GM18511 (cell line): ENCODE measurements around the gene SPNS2.

Experiments
- ATAC-seq: cut with Tn5 transposase; IDR thresholded peaks from one replicate; pipeline ENCODE4 v1.9.1; 2021; ENCODE audit warnings: mild to moderate bottlenecking, moderate library complexity; ENCODE audit not compliant: unreplicated experiment

Gene SPNS2

DNA sequence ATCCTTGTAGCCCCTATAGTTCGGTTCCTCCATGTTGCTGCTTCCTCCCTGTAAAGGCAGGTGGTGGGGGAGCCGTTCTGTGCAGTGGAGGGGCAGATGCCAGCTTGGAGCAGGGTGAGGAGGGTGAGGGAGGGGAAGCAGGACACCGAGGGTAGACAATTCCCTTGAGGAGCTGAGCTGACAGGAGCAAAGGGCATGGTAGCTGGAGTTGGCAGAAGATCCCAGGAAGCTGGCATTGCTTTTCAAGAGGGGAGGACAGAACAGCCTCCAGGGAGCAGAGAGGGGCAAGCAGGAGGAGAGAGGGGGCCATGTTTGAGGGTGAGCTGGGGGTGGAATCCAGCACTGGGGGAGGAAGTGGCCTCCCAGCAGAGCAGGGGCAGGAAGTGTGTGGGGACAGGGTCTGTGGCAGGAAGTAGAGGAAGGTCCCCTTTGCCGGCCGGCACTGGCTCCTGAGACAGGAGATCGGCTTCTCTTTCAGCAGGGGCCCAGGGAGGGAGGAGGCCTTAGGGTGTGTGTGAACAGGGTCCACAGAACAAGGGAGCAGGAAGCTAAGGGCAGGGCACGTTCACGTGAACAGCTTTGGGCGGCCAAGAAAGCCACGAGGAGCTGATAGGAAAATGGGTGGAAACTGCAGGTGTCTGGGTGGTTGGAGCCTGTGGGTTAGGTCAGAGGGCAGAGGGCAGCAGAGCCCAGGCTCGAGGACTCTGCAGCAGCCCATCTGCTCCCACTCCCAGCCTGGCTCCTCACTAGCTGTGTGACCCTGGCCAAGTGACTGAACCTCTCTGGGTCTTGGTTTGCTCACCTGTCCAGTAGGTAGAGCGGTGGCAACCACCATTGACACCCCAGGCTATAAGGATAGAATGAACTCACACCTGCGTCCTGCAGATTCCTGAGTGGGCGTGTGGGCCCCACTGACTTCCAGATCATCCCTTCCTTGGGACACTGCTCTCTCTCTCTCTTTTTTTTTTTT lies 17.5 kb upstream of the SPNS2 start:
- ATAC-seq = no peak

DNA sequence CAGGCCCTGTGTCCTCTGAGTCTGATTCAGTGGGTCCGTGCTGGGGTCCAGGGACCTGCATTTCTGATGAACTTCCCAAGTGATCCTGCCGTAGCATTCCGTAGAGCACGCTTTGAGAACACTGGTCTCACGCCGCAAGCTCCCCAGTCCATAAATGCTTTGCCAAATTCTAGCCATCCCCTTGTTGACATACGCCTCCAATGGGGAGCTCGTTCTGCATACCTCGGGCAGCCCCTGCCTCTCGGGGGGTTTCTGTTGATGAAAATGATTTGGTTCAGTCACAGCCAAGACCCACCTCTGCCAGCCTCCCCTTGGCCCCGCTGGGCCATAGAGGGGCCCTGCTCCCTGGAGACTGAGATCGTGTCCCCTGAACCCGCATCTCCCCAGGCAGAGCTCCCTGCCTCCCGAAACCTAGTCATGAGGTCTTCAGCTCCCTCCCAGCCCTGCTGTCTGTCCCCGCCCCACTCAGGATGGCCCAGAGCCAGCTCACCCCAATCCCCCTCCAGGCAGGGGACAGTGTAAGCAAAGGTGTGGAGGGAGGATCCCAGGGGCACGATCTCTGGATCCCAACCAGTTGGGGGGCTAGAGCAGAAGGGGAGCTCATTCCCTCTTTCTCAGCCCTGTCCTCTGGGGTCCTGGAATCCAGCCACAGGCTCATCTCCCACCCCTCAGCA lies 16.2 kb upstream of the SPNS2 start:
- ATAC-seq = no peak

DNA sequence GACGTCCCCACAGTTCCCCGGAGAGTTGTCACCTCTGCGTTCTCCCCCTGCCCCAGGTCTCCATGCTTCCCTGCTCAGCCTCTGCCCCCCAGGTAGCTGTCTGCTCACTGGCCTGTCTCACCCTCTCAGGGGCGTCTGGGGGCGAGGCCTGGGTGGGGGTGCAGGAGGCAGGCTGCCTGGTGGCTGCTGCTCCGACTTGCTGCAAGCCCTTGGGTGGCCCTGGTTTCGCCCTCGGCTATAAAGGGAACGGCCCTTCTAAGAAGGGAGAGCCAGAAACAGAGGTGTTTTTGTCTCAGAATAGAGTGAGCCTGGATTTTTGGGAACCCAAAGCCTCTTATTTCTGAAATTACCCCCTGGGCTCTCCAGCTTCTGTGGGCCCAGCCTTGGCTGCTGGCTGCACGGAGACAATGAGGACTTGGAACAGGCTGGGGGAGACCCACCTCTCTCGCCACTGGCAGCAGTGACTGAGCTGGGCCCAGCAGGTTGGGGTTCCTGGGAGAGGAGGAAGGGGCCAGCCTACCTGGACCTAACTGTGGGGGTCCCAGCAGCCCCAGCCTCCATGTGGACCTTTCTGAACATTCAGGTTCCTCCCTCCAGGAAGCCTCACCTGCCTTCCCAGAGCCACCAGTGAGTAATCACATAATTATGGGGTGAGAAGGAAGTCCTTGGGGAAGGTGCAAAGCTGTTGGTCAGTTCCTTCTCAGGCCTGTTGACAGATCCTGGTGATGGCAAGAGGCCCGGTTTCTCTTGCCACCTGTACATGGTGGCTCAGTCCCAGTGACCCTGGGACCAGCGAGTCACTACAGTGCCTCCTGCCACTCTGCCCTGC lies 15.5 kb upstream of the SPNS2 start:
- ATAC-seq = no peak

DNA sequence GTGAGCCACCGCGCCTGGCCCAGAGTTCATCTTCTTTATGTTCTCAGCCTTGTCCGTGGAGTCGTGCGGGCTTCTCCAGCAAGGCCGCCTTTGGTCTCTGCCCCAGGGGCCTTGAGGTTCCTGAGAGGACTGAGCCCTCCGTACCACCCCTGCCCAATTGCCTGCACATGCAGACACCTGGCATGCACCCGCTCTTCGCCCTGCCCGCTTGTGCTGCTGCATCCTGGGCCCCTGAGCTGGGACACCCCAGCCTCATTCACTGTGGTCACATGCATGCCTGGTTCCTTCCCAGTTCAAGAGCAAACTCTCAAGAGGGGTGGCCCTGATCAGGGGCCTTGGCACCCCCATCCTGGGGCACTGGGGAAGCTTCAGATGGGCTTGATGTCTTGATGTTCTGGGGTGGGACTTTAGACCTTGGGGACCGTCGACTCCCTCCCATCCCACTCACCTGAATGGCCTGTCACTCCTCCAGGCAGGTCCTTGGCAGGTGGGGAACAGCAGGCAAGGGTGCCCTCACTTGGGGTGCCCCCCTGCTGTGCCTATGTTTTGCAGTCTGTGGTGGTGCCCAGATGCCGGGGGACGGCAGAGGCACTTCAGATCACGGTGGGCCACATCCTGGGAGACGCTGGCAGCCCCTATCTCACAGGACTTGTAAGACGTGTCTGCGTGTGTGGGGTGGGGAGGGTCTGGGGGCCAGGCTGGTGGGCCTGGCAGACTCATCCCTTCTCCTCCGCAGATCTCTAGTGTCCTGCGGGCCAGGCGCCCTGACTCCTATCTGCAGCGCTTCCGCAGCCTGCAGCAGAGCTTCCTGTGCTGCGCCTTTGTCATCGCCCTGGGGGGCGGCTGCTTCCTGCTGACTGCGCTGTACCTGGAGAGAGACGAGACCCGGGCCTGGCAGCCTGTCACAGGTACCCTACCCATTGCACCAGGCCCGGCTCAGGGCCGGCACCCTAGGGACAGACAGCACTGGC lies 12.7 kb upstream of the SPNS2 start:
- ATAC-seq = no peak

DNA sequence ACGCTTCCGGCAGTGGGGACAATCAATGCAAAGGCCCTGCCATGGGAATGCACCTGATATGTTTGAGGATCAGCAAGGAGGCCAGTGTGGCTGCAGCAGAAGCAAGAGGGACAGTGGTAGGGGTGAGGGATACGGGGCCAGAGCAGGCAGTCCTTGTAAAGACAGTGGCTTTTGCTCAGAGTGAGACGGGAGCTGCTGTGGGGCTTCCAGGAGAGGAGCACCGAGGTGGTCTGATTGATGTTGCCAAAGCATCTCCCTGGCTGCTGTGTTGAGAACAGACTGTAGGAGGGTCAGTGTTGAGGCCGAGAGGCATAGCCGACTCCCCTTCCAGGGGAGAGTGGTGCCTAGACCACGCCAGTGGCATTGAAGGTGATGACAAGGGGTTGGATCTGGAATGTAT lies 11.4 kb upstream of the SPNS2 start:
- ATAC-seq = no peak

DNA sequence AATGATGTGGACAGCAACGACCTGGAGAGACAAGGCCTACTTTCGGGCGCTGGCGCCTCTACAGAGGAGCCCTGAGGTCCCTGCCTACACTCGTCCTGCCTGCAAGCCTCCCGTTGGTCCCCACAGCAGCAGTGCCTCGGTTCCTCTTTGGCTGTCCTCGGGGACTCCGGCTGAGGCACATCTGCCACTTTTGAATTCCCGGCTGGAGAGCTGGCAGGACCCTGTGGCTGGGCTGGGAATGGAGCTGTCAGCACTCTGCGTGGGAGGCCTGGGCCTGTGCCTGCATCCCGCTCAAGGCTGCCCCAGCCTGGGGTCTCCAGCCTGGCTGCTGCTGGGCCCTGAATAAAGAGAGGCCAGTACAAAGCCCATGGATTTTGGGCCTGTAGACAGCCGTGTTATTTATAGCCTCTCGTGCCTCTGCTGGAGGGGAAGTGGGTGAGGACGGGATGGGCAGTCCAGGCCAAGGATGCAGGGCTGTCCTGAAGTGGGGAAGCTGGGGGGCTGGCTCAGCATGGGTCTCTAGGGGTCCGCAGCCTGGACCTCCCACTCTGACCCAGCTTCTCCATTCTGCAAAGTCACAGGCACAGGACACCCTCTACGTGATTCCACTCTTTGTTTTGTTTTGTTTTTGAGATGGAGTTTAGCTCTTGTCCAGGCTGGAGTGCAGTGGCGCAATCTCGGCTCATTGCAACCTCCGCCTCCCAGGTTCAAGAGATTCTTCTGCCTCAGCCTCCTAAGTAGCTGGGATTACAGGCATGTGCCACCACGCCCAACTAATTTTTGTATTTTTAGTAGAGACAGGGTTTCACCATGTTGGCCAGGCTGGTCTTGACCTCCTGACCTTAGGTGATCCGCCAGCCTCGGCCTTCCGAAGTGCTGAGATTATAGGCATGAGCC lies 10.6 kb upstream of the SPNS2 start:
- ATAC-seq = no peak

DNA sequence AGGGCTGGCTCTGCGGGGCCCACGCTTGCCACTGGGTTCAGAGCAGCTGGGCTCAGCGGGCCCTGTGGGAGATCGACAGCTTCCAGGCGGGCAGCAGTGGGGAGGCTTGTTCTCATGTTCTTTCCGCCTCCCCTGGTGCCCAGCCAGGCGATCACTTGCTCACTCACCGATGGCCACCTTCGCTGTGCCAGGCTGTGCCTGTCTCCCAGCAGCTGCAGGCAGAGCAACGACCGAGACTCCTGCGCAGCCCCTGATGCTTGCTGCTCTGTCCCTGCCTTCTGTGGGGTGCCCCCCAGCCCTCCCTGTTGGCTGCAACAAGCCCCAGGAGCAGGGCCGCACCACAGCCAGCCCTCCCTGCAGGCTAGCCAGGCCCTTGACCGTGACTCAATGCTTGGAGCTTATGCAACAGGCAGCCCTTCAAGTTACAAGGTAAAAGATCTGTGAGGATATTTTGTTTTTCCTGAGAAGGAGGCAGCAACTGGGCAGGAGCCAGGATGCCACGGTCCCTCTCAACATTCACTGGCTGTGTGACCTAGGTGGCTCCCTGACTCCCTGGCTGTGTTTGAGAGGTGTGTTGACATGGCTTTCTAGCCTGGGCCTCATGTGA lies 9.6 kb upstream of the SPNS2 start:
- ATAC-seq = no peak

DNA sequence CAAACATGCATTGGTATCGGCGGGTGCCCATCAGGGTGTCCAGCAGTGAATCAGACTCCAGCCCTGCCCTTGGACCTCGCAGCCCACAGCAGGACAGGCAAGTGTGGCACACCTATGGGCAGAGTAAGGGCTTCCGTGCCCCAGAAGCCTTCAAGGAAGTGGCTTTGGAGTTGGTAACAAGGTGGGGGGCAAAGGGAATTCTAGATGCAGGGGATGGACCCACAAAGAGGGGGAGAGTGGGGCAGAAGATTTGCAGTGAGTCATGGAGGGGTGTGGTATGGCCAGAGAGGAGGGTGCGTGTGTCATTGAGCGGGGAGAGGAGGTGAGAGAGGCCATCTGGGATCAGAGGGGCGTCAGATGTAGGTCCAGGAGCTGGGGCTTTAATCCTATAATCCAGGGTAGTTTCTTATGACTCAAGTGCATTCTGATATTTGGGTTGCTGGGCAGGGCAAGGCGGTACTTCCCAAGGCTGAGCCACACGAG lies 8.5 kb upstream of the SPNS2 start:
- ATAC-seq = no peak

DNA sequence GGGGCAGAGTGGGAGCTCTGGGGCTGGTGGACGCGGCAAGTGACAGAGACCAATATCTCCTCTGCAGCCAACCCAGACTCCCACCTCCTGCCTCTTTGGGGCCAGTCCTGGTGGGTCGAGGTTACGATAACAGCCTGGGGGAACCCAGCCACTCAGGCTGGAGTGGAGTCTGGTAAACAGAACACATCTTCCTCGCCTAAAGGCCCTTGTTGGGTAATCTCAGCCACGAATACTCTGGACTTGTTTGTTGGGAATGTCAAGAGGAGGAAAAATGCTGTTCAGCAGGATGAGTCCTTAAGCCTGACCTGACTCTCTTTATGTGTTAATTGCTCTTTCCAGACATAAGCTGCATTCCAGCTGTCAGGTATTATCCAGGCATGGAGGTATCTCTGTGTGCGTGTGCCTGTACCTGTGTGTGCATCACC lies 8.0 kb upstream of the SPNS2 start:
- no peak for ATAC-seq

DNA sequence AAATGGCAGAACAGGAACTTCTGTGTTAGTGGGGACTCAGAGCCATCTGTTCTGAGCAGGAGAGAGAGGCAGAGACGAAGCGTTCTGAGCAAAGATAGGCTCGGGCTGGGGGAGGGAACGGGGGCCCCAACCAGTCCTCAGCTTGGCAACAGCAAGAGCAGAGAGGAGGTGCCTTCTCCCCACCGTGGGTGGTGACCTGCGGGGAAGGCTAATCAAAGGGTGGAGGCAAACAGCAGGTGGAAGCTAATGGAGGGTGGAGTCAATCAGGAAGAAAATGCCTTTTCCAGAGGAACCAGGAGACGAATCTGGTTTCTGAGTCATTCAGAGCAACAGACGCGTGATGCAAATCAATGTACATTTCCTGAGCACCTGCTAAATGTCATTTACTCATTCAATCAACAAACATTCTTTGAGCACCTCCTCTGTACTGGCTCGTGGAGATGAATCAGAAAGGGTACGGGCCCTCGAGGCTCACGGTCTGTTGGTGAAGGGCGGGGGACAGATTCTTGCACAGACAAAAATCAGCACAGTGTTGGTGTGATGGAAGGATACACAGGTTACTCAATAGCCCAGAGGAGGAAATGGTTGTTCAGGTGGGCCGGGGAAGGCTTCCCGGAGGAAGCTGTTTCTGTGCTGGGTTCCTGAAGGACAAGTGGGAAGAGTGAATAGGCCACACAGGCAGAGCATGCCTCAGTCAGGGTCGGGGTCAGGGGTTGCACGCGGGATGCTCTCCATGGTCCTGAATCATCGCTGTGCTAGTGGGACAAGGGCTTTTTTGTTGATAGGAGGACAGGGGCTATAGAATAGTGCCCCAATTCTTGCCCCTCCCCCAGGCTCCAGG lies 5.7 kb upstream of the SPNS2 start:
- no peak for ATAC-seq

DNA sequence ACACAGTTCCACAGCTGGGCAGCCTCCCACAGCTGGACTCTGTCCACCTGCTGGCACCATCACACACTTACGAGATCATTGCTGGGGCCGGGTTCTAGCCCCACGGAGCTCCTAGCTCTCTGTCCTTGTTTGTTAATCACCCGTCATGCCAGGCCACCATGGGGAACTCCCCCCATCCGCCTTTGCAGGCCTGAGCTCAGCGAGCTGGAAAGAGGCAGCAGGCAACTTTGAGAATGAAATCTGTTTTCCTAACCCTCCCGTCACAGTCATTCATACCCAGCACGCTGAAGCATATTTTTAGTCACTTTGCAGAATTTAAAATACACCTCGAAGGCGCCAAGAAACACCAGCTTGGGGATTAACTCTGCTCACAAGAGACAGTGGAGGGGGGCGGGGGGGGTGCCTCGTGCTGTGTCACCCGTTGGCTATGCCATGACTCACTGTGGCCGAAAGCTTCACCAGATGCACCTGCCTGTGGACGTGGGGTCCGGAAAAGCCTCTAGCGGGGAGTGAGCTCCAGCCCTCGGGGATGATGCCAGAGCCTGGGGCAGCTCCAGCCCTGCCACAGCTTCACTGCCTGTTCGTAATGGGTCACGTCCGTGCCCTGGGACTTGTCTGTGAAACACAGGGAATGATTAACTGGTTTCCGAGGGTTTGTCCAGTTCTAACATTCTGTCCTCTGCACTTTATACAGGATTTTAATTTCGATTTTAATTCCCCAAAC lies 1.4 kb upstream of the SPNS2 start:
- ATAC-seq = no peak

DNA sequence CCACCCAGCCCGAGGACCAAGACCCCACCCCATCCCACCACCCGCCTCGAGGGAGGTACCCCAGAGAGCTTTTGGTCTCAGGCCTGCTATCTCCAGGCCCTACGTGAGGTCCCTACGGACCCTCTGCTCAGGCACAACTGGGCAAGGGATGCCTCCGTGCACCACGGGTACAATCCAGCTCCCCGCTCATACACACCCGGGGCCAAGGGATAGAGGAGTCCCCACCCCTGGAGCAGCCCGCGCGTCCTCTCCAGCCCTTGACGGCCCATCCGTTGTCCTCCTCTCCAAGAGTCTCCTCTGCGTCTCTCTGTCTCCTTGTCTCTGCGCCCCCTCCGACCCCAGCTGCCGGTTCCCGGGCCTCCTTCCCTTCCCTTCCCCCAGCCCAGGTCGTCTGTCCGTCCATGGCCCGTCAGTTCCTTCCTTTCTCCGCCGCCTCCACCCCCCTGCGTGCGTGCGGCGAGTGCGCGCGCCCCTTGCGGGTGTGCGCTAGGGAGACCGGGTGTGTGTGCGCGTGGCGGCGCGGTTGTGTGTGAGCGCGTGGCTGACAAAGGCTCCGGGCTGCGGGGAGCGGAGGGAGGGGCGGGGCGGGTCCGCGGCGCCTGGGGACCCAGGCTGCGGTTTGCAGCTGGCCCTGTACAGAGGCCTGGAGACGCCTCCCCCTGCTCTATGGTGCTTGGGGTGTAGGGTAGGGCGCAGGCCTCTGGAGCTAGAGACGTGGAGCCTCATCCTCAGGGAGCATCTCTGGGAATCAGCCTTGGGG lies 930 bp downstream of the SPNS2 start:
- ATAC-seq = no peak

DNA sequence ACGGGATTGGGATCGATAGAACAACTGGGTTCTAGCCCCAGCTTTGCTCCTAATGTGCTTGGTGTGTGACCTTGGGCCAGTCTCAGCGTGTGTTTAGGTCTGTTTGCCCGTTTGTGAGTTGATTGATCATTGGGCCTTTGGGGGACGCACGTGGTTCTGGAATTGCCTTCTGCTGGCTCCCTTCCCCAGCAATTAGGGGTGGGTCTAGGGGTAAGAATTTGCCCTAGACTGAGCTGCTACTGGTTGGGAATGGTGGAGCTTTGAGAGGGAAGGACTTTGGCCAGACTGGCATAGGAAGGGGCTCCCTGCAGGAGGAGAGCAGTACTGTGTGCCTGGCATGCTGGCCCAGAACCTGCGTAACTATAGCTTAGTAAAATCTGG lies 1.5 kb downstream of the SPNS2 start:
- ATAC-seq = no peak

DNA sequence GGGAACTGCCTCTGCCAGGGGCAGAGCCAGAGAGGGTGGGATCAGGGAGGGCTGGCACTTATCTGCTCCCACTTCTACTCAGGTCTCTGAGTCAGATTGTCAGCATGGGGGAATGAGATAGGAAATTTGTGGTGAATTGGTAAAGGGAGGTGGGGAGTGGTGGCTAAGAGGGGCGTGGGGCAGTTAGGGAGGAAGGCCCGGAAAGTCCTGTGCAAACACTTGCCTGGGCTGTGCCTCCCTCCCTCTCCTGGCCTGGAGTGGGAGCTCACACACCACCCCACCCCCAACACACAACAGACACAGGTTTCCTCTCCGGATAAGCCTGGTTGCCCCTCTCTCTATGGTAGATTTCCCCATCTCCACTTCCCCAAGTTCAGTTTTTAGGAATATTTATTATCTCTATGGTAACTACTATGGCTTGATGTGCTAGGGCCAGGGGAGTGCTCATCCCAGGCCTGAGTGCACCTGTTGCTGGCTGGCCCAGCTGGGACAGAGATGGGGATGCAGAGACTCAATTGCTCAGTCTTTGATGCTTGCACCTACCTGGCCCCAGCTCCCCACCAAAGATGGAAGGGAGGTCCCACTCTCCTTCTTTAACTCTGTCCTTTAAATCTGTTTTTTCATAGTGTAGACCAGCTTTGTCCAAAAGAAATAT lies 2.7 kb downstream of the SPNS2 start:
- no peak for ATAC-seq

DNA sequence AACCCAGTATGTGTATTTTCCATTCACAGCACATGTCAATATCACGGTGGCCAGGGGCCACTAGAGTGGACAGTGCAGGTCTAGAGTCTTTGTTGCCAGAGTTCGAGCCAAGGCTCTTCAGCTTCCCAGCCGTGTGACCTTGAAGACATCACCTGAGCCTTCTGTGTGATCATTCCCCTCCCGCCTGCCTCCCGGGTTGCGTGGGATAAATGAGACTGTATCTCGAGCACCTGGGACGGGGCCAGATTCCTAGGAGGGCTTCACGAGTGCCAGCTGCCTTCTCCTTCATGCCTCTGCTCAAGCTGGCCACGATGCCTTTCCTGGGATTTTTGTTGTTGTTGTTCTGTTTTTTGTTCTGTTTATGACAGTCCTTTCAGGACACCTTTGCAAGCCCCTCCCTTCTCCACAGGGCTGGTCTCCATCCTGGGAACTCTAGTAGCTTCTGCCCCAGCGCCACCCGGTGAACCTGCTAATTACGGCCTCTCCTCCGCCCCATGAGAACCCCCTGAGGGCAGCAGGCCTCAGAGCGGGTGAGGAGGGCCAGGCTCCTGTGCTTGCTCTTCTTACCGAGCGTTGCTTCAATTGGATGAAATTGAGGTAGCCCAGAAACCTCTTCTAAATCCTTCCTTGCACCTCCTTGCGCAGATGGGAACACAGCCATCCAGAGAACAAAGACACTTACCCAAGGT lies 3.9 kb downstream of the SPNS2 start:
- no peak for ATAC-seq
